Left ventricle myocardium inferior (tissue), 1 donor: Measurements from ENCODE around the gene EEF1A2. TPM values are rescaled to one million over a fixed set of nuclear protein-coding genes. Genes with fewer than 3 reads are reported as not detected.

Experiments used
- DNase-seq: peaks from one replicate; pipeline ENCODE4 v3.0.0-alpha.2; 2020
- H3K27ac ChIP-seq: fragments of 200-600 bp; replicated peaks from 2 replicates; pipeline ENCODE4 v1.8.0; 2021
- H3K27me3 ChIP-seq: fragments of 200-600 bp; 2 replicates; pipeline ENCODE4 v1.8.0; 2021; ENCODE audit warnings: low read depth
- H3K36me3 ChIP-seq: fragments of 200-600 bp; 2 replicates; pipeline ENCODE4 v1.8.0; 2021
- H3K4me1 ChIP-seq: fragments of 200-600 bp; 2 replicates; pipeline ENCODE4 v1.8.0; 2021
- H3K4me3 ChIP-seq: fragments of 200-600 bp; 2 replicates; pipeline ENCODE4 v1.8.0; 2021; ENCODE audit warnings: mild to moderate bottlenecking, moderate library complexity
- H3K9me3 ChIP-seq: fragments of 200-600 bp; replicated peaks from 2 replicates; pipeline ENCODE4 v1.8.0; 2021
- intact Hi-C: fragments of 100-400 bp; cut with micrococcal nuclease; formaldehyde crosslinking; loops from one replicate; pipeline ENCODE4 v1.11.0; 2022
- total RNA-seq: library from RNA; stranded (reverse); fragmentation: NEBNext Ultra II Directional; extraction: Animal tissue kit (Norgen Biotek cat#: 25700); gene quantifications from one replicate; pipeline ENCODE4 v1.2.1, GENCODE V29; 2021
- TF ChIP-seq, protein P1 (sequence below): fragments of 200-600 bp; IDR thresholded peaks from 2 replicates; pipeline ENCODE4 v1.8.0; 2021; ENCODE audit warnings: antibody characterized with exemption, mild to moderate bottlenecking, borderline replicate concordance
- donor health status: DM: no; HTN: yes; CAD: no; lungs with severe emphysema.

Gene EEF1A2
- total RNA-seq, 1 donor from 2014 or later = 1,286 TPM

DNA sequence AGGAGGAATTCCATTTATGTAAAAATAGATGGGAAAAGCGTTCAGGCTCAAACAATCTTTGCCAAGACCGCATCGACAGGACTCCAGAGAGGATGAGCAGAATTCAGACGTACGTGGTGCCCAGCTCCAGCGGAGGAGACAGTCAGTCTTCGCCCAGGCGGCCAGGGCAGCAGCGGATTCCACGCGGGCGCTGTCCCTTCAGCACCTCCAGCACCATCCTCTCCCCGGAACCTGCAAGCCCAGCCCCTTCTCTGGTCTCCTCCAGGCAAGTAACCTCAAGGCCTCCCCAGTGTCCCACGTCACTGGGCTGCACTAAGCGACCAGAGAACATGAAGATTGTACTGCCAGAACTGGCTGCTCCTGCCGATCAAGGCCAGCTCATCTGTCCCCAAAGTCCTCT, 23.7 kb downstream of the EEF1A2 start:
- DNase-seq = no peak
- Histone ChIP-seq H3K27ac (no peak overlapping the region), H3K4me1 (peaks cover 12% of the 10 kb centered on the region), H3K27me3 (peaks cover 96% of the 10 kb centered on the region), H3K9me3 (no peaks in the 10 kb centered on the region), H3K4me3 (no peak overlapping the region), H3K36me3 (no peaks in the 10 kb centered on the region)
- intact Hi-C loops = no loop called here
- TF ChIP-seq, protein P1, sequence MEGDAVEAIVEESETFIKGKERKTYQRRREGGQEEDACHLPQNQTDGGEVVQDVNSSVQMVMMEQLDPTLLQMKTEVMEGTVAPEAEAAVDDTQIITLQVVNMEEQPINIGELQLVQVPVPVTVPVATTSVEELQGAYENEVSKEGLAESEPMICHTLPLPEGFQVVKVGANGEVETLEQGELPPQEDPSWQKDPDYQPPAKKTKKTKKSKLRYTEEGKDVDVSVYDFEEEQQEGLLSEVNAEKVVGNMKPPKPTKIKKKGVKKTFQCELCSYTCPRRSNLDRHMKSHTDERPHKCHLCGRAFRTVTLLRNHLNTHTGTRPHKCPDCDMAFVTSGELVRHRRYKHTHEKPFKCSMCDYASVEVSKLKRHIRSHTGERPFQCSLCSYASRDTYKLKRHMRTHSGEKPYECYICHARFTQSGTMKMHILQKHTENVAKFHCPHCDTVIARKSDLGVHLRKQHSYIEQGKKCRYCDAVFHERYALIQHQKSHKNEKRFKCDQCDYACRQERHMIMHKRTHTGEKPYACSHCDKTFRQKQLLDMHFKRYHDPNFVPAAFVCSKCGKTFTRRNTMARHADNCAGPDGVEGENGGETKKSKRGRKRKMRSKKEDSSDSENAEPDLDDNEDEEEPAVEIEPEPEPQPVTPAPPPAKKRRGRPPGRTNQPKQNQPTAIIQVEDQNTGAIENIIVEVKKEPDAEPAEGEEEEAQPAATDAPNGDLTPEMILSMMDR = no peak

DNA sequence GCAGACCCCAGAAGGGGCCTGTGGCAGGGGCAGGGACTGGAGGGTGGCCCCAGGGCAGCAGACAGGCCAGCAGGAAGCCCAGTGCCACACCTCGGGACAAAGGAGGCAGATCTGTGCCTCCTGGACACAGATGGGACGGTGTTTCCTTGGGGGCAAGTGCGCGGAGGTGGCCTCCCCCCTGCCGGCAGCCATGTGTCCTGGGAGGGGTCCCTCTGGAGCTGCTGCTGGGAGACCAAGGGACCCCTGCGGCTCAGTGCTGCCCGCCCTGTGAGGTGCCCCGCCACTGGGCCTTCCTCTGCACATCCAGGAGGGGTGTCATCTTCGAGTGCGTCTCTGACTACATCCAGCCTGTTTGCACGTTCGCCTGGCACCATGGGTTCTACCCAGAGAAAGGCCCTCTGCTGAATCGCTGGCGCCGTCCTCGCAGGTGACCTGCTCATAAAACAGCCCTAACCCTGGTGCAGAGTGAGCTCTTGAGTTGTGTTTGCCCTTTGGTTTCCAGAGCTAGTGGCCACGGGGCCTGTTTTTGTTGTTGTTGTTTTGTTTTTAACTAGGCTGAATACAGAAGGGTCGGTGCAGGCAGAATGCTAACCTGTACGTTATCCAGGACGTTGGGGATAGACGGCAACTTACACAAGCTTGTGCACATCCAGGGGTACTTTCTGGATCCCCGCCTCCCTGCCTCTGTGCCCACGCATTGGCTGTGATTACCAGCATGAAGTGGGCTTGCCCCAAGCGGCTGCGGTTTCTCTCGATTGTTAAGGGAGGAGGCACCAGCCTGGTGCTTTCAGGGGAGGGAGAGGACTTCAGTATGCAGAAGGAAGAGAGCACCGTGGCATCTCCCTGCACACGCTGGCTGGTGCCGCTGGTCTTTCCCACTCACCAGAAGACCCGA, 25.1 kb downstream of the EEF1A2 start:
- peaks cover 12% of the 10 kb centered on the region for H3K4me1 ChIP-seq
- H3K9me3 ChIP-seq = no peaks in the 10 kb centered on the region
- no peaks in the 10 kb centered on the region for H3K36me3 ChIP-seq
- no peak overlapping the region for H3K27ac ChIP-seq
- DNase-seq = no peak
- no peak overlapping the region for H3K4me3 ChIP-seq
- TF ChIP-seq, protein P1 = no peak
- intact Hi-C loops = no loop called here
- peaks cover 96% of the 10 kb centered on the region for H3K27me3 ChIP-seq

DNA sequence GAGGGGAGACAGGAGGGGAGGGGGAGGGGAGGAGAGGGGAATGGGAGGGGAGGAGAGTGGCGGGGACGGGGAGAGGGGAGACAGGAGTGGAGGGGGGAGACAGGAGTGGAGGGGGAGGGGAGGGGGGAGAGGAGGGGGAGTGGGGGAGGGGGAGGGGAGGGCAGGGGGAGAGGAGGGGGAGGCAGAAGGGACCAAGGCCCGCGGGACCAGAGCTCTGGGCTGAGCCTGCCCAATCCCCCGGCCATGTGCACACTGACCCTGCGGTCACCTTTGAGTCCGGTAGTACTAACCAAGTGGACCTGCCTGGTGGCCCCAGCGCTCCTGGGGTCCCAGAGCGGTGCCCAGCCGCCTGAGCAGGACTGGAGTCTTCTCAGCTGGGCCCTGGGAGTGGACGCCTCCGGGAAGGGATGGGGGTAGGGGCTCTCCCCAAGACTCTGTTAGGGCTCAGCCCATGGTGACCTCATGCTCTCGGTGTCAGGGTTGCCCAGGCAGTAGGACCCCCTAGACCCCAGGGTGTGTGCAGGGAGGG, 26.0 kb downstream of the EEF1A2 start:
- H3K36me3 ChIP-seq = no peaks in the 10 kb centered on the region
- no peak overlapping the region for H3K4me3 ChIP-seq
- H3K9me3 ChIP-seq = no peaks in the 10 kb centered on the region
- intact Hi-C loops = no loop called here
- no peak overlapping the region for H3K27ac ChIP-seq
- H3K27me3 ChIP-seq = peaks cover 96% of the 10 kb centered on the region
- peaks cover 12% of the 10 kb centered on the region for H3K4me1 ChIP-seq
- TF ChIP-seq, protein P1 = no peak
- no peak for DNase-seq

DNA sequence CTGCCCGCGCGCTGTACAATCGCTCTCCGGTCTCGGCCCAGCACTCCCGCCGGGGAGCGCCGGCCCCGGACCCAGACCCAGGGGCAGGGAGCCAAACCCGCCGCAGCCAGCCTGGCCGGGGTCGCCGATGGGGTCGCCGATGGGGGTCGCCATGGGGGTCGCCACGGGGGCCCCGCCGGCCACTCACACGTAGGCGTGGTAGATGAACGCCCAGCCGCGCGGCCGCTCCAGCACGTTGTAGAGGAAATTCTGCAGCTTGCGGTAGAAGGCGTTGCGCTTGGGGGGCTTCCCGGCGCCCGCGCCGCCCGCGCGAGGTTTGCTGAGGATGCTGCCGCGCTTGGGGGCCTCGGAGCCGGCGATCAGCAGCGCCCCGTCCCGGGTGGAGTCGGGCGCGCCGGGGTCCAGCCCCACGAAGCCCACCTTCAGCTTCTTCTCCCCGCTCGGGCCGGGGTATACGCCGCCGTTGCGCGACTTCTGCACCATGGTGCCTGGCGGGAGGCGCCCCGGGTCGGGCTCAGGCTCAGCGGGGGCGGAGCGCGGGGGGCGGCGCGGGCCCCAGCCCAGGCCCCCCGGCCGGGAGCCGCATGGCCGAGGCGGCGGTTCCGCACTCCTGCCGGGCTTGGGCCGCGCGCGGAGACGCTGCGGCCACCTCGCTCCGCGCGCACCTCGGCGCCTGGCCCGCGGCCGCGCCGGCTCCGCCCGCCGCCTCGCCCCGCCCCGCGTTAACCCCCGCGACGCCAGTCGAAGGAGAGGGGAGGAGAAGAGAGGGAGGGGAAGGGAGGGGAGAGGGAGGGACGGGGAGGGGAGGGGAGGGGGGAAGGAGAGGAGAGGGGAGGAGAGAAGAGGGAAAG, 26.7 kb downstream of the EEF1A2 start, which contains the start of gene KCNQ2:
TSS of gene KCNQ2 (minus strand) at position 675 of the 851 bp plus-strand sequence. CDS start at position 483, 192 bp downstream.
- TF ChIP-seq, protein P1 = no peak
- Histone ChIP-seq H3K36me3 (no peaks in the 10 kb centered on the region), H3K9me3 (no peaks in the 10 kb centered on the region), H3K27me3 (peaks cover 96% of the 10 kb centered on the region), H3K4me1 (peaks cover 12% of the 10 kb centered on the region), H3K4me3 (peak within 1 kb of the TSS; percentile 35), H3K27ac (no peak within 1 kb of the TSS)
- intact Hi-C loops = no loop called here
- no peak for DNase-seq

DNA sequence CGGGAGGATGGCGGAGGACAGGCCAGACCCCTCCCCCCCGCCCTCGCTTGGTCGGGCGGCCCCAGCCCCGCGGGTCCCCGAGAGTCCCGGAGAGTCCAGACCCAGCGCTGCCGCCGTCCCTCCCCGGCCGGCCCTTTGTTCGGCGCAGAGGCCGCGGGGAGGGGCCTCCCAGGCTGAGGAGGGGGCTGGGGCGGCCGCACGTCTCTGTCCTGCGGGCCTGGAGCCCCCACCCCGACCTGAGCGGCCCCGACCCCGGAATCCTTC, 27.2 kb downstream of the EEF1A2 start:
- TF ChIP-seq, protein P1 = no peak
- intact Hi-C loops = no loop called here
- Histone ChIP-seq H3K36me3 (no peaks in the 10 kb centered on the region), H3K4me1 (peaks cover 12% of the 10 kb centered on the region), H3K27ac (no peak overlapping the region), H3K27me3 (peaks cover 96% of the 10 kb centered on the region), H3K9me3 (no peaks in the 10 kb centered on the region), H3K4me3 (peak overlapping the region; percentile 35)
- DNase-seq = no peak
